K562 (cell line): ENCODE measurements around the gene MMP28.

Source experiments
- CEBPB ChIP-seq: fragments of 450-650 bp; IDR thresholded peaks from 2 replicates; pipeline ENCODE4 v1.6.1; 2016; ENCODE audit warnings: missing genetic modification characterization, missing compliant biosample characterization
- CREM ChIP-seq: IDR thresholded peaks from 2 replicates; pipeline ENCODE4 v1.6.1; 2014; ENCODE audit warnings: antibody characterized with exemption, low read depth
- ETV6 ChIP-seq, 3 experiments: fragments of 150-350 bp in 1 of 3; sonication (generic) in 1 of 3; formaldehyde crosslinking in 1 of 3; IDR thresholded peaks; 2 replicates each; pipeline versions ENCODE4 v1.6.1 to v1.8.0; 2014 to 2022; ENCODE audit warnings: borderline replicate concordance in 2 of 3, low read depth in 2 of 3, antibody characterized with exemption in 1 of 3, low read length in 1 of 3, mild to moderate bottlenecking in 1 of 3, missing genetic modification reagents in 1 of 3
- NELFE ChIP-seq: IDR thresholded peaks from 2 replicates; pipeline ENCODE4 v1.6.1; 2011; ENCODE audit warnings: mild to moderate bottlenecking; ENCODE audit not compliant: insufficient read depth, insufficient read length
- POLR2A ChIP-seq: fragments of 450-650 bp; conservative IDR thresholded peaks from 2 replicates; pipeline ENCODE4 v1.6.1; 2016
- POLR2AphosphoS5 ChIP-seq: IDR thresholded peaks from 2 replicates; pipeline ENCODE4 v1.6.1; 2011; ENCODE audit warnings: mild to moderate bottlenecking, low read depth, low read length, moderate library complexity; ENCODE audit not compliant: control insufficient read depth, insufficient read depth
- ZNF175 ChIP-seq: fragments of 200-800 bp; sonication (Bioruptor generic); IDR thresholded peaks from 2 replicates; pipeline ENCODE4 v1.6.1; 2016; ENCODE audit warnings: low read depth, mild to moderate bottlenecking, missing genetic modification characterization, missing compliant biosample characterization
- ZNF274 ChIP-seq: IDR thresholded peaks from 2 replicates; pipeline ENCODE4 v1.6.1; 2011; ENCODE audit warnings: low read depth, mild to moderate bottlenecking, low read length, moderate library complexity, borderline replicate concordance
- TF ChIP-seq, protein P1 (sequence below): sonication (generic); formaldehyde crosslinking; IDR thresholded peaks from 2 replicates; pipeline ENCODE4 v1.4.0; 2020; ENCODE audit warnings: mild to moderate bottlenecking, missing genetic modification reagents
- TF ChIP-seq, protein P2 (sequence below): fragments of 200-600 bp; sonication (generic); IDR thresholded peaks from one replicate; pipeline ENCODE4 v1.6.1; 2012; ENCODE audit warnings: mild to moderate bottlenecking, low read depth, low read length, inconsistent platforms

GRCh38 chr17:35764123-35764991 lies 31.1 kb downstream of the MMP28 start:
- no peak for TF ChIP-seq NELFE
- TF ChIP-seq CEBPB, result no peak
- no peak for TF ChIP-seq POLR2A
- TF ChIP-seq, protein P1, sequence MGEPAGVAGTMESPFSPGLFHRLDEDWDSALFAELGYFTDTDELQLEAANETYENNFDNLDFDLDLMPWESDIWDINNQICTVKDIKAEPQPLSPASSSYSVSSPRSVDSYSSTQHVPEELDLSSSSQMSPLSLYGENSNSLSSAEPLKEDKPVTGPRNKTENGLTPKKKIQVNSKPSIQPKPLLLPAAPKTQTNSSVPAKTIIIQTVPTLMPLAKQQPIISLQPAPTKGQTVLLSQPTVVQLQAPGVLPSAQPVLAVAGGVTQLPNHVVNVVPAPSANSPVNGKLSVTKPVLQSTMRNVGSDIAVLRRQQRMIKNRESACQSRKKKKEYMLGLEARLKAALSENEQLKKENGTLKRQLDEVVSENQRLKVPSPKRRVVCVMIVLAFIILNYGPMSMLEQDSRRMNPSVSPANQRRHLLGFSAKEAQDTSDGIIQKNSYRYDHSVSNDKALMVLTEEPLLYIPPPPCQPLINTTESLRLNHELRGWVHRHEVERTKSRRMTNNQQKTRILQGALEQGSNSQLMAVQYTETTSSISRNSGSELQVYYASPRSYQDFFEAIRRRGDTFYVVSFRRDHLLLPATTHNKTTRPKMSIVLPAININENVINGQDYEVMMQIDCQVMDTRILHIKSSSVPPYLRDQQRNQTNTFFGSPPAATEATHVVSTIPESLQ, result no peak
- TF ChIP-seq ZNF274, result no peak
- peak; percentile 51 for TF ChIP-seq CREM
- no peak for TF ChIP-seq POLR2AphosphoS5
- TF ChIP-seq, protein P2, sequence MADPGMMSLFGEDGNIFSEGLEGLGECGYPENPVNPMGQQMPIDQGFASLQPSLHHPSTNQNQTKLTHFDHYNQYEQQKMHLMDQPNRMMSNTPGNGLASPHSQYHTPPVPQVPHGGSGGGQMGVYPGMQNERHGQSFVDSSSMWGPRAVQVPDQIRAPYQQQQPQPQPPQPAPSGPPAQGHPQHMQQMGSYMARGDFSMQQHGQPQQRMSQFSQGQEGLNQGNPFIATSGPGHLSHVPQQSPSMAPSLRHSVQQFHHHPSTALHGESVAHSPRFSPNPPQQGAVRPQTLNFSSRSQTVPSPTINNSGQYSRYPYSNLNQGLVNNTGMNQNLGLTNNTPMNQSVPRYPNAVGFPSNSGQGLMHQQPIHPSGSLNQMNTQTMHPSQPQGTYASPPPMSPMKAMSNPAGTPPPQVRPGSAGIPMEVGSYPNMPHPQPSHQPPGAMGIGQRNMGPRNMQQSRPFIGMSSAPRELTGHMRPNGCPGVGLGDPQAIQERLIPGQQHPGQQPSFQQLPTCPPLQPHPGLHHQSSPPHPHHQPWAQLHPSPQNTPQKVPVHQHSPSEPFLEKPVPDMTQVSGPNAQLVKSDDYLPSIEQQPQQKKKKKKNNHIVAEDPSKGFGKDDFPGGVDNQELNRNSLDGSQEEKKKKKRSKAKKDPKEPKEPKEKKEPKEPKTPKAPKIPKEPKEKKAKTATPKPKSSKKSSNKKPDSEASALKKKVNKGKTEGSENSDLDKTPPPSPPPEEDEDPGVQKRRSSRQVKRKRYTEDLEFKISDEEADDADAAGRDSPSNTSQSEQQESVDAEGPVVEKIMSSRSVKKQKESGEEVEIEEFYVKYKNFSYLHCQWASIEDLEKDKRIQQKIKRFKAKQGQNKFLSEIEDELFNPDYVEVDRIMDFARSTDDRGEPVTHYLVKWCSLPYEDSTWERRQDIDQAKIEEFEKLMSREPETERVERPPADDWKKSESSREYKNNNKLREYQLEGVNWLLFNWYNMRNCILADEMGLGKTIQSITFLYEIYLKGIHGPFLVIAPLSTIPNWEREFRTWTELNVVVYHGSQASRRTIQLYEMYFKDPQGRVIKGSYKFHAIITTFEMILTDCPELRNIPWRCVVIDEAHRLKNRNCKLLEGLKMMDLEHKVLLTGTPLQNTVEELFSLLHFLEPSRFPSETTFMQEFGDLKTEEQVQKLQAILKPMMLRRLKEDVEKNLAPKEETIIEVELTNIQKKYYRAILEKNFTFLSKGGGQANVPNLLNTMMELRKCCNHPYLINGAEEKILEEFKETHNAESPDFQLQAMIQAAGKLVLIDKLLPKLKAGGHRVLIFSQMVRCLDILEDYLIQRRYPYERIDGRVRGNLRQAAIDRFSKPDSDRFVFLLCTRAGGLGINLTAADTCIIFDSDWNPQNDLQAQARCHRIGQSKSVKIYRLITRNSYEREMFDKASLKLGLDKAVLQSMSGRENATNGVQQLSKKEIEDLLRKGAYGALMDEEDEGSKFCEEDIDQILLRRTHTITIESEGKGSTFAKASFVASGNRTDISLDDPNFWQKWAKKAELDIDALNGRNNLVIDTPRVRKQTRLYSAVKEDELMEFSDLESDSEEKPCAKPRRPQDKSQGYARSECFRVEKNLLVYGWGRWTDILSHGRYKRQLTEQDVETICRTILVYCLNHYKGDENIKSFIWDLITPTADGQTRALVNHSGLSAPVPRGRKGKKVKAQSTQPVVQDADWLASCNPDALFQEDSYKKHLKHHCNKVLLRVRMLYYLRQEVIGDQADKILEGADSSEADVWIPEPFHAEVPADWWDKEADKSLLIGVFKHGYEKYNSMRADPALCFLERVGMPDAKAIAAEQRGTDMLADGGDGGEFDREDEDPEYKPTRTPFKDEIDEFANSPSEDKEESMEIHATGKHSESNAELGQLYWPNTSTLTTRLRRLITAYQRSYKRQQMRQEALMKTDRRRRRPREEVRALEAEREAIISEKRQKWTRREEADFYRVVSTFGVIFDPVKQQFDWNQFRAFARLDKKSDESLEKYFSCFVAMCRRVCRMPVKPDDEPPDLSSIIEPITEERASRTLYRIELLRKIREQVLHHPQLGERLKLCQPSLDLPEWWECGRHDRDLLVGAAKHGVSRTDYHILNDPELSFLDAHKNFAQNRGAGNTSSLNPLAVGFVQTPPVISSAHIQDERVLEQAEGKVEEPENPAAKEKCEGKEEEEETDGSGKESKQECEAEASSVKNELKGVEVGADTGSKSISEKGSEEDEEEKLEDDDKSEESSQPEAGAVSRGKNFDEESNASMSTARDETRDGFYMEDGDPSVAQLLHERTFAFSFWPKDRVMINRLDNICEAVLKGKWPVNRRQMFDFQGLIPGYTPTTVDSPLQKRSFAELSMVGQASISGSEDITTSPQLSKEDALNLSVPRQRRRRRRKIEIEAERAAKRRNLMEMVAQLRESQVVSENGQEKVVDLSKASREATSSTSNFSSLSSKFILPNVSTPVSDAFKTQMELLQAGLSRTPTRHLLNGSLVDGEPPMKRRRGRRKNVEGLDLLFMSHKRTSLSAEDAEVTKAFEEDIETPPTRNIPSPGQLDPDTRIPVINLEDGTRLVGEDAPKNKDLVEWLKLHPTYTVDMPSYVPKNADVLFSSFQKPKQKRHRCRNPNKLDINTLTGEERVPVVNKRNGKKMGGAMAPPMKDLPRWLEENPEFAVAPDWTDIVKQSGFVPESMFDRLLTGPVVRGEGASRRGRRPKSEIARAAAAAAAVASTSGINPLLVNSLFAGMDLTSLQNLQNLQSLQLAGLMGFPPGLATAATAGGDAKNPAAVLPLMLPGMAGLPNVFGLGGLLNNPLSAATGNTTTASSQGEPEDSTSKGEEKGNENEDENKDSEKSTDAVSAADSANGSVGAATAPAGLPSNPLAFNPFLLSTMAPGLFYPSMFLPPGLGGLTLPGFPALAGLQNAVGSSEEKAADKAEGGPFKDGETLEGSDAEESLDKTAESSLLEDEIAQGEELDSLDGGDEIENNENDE, result no peak
- TF ChIP-seq ETV6 (IDR thresholded peaks at IDR 0.05; ENCODE audit: borderline replicate concordance in 1 of 2, low read depth in 2 of 2, low read length in 1 of 2), result no peak
- TF ChIP-seq ETV6 (CRISPR knock-in tag; IDR thresholded peaks at IDR 0.05; ENCODE audit: borderline replicate concordance), result no peak
- no peak for TF ChIP-seq ZNF175 (CRISPR knock-in tag)
